T follicular helper cell (primary cell): Measurements from ENCODE around the gene NELL1.

Source experiments
- DNase-seq: peaks from one replicate; pipeline ENCODE4 v3.0.0-alpha.2; 2020; ENCODE audit warnings: low read depth

The NELL1 gene

DNA sequence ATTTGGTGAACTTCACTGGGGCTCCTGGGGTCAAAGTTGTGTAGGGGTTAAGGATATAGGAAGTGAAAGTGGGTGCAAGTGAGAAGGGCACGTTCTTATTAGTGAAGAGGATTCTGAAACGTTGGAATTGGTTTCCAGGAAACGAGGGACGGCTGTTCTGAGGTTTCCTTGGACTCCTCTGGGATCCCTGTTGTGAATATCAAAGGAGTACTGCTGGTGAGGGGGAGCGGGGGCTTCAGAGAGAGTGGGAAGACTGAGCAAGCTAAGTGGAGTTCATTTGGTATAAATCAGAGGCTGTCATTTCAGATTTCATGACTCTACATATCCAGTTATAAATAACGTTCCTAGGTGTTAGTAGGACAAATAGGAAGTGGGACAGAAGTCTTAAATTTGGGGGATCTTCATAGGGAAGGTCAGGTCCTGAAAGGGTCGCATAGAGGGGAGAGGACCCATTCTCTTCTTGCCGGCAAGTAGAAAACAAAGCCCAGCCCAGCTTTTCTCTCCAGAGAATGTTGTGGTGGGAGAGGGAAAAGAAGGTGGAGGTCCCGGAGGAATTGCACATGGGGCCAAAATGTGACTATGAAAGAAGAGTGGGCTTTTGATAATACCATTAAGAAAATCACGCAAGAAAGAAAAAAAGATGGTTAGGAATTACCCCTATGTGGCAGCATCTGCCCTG, 1.1 kb upstream of the NELL1 start:
- DNase-seq, result no peak

DNA sequence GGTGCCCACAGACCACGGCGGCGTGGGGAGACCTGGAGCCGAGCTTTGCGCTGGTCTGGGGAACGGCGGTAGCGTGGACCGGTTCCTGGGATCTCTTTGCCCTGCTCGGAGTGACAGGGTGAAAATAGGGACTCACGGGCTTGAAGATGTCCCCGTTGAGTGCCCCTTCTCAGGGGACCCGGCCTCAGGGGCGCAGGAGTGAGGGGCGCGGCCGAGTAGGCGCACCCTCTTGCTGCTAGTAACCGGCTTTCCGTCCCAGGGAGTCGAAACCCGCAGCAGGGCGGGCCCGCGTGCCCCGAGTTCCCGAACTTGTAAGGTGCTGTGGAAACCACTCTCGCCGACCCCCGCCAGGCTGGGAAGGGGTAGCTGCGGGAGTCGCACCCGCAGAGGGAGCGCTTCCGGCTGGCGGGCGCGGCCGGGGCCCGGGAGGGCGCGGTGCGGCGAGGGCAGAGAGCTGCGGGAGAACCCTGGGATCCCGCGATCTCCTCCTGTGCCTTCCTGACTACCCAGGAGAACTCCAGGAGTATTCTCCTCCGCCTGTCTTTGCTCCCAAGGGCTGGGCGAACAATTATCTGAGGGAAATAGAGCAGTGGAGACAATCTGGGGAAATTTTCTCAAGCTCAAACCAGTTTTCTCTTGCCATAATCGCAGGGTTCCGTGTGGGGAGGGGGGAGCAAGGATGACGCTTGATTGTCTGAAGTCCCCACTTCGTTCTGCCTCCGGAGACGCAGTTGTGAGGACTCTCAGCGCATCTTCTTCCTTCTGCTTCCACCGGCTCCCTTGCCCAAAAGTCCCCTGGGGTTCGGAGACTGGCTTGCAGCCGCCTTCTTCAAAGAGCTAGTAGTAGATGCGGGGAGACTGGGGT, 666 bp downstream of the NELL1 start:
- DNase-seq, result no peak

DNA sequence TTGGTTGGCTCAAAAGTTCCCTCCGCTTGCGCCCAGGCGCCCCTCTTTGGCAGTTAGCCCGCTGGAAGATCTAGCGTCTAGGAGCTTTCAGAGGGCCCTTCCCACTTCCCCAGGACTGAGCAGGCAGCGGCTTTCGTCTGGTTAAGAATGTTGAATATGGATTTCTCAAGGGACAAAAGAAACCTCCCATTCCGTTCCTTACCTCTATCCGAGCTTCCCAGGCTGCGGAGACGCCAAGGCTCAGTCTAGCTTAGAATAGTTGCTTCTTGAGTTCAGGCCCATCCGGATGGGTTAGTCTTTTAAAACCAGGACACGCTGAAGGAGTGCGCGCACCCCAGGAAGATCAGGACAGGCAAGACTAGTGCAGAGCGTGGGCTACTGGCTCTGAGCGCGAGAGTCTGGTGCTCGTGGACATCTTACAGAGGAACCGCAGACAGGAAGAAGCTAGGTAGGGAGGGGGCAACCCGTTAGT, 1.6 kb downstream of the NELL1 start:
- DNase-seq, result no peak

DNA sequence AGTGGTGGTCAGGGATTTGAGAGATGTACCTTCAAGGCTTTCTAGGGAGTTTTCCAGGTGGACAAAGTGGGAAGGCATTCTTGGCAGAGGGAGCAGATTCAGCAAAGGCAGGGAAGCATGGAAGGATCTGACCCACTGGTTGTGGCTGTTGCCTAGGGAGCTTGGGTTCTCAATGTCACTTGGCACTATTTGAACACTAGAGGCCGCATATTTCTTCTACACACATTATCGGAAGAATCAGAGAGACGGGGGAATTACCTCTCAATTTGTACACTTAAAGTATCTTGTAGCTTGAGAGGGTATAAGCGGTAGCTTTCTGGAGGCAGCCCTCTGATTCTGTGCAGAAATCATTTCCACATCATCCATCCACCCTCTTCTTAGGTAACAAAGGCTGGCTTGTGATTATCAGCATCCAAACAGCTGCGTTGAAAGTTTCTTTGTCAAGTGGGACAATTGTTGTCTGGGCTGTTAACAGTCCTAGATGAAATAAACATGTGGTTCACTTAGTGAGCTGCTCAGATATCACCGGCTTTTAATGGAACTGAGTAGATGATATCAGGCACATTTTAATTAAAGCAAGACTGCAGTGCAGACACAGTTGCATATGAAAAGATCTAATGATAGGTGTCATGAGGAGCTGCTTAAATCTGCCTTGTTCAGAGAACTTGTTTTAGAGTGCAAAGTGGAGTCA, 2.6 kb downstream of the NELL1 start:
- no peak for DNase-seq

DNA sequence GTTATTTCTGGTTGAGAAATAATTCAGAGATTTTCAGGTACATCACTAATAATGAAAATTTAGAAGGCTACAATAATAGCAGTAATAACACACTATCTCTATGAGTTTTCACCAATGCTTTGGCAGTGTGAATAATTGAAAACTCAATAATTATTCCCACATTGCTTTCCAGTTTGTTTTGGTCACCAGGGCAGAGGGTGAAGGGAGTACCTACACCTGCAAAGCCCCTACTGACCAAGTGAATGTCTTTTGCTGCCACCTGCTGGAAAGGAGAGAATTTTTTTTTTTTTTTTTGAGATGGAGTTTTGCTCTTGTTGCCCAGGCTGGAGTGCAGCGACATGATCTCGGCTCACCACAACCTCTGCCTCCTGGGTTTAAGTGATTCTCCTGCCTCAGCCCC, 3.2 kb downstream of the NELL1 start:
- DNase-seq, result no peak

DNA sequence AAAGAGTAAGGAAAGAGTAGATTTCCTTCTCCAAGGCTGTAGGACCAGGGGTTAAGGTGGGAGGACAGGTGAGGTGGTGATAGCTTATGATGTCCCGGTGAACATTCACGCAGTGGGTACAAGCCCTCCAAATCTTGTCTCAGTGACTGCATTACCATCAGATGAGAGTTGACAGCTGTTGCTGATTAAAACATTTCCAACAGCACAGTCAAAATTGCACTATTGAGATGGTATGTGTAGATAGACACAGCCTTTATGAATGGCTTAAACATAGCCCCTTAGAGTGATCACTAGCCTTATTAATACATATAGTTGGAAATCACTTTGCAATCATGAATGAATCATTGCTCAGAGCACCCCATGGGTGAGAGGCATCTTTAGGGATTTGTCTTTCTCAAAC, 7.3 kb downstream of the NELL1 start:
- no peak for DNase-seq

DNA sequence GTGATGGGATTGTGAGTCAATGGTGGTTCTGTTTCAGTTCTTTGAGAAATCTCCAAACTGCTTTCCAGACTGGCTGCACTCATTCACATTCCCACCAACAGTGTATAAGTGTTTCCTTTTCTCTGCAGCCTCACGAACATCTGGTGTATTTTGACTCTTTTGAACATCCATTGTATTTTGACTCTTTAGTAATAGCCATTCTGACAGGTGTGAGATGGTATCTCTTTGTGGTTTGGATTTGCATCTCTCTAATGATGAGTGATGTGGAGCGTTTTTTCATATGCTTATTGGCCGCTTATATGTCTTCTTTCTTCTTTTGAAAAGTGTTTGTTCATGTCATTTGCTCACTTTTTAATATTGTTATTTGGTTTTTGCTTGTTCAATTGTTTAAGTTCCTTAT, 19.4 kb downstream of the NELL1 start:
- DNase-seq, result no peak

DNA sequence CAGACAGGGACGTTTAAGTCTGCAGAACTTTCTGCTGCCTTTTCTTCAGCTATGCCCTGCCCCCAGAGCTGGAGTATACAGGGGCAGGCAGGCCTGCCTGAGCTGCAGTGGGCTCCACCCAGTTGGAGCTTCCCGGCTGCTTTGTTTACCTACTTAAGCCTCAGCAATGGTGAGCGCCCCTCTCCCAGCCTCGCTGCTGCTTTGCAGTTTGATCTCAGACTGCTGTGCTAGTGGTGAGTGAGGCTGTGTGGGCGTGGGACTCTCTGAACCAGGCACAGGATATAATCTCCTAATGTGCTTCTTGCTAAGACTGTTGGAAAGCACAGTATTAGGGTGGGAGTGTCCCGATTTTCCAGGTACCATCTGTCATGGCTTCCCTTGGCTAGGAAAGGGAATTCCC, 38.5 kb downstream of the NELL1 start:
- DNase-seq, result no peak

DNA sequence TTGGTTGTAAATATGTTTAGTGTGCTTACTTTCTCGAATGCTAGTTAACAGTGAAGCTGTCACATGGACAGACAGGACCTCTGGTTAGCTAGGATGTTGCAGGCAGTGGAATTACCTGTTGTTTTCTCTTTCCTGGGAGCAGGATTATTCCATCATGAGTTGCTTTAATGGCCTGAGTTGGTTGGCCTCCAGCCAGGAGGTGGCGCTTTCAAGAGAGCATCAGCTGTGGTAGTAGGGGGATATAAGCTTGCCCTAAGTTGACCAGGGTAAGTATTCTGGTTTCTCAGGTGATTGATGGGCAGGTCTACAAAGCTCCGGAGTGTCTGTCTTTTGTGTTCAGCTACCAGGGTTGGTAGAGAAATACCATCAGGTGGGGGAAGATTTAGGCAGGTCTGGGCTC, 43.5 kb downstream of the NELL1 start:
- DNase-seq, result no peak

DNA sequence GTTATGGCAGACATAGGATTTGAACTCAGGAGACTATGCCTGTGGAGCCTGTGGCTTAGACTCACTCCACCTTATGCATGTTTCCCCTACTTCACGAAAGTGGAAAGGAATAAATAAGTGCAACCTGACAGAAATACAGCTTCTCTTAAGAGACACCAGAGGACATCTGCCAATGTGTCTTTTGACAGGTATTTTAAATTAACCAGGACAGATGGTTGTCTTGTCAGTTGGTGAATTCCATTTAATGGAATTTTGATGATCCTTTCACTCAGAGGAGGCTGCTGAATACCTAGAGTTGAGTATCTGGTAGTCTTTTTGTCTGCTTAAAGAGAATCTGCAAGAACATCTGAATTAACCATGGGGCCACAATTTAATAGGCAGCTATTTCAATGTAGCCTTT, 46.1 kb downstream of the NELL1 start:
- no peak for DNase-seq

DNA sequence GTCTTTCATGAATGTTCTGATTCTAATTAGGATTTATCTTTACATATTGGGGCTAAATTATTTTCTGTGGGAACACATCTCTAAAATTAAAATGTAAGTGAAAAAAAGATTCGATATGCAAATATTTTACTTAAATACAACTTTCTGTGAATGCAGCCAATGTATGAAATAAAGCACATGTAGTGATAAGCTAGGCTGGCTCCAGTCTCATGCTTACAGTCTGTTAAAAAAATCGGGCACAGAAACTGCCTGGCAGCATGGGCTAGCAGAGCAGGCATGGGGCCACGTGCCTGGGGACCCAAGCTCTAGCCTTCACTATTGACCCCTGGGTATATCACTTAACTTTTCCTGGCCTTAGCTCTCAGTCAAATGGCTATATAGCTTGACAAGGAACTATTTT, 46.5 kb downstream of the NELL1 start:
- no peak for DNase-seq

DNA sequence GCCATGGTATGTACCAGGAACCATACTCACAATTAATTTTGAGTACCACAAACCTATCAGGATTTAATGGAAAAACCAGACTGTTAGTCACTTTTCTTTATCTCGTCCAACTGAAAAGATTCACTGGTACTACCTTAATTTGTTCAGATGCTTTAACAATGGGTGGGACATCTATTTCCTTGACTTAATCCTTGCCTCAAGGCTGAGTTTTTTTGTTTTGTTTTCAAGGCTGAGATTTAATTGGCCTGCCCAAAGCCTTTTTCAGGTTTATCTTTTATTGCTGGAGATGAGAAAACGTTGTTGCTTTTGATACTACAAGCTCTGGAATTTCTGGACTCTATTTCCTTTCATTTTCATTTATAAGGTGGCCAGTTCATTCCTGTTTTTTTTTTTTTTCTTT, 50.4 kb downstream of the NELL1 start:
- DNase-seq, result no peak

DNA sequence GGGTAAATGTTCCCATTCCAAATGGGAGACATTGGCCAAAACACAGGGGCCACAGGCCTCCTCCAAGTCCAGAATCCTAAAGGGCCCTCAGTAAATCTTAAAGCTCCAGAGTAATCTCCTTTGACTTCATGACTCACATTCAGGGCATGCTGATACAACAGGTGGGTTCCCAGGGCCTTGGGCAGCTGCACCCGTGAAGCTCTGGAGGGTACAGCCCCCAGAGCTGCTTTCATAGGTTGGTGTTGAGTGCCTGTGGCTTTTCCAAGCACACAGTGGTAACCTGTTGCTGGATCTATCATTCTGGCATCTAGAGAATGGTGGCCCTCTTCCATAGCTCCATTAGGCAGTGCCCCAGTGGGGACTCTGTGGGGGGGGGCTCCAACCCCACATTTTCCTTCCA, 54.0 kb downstream of the NELL1 start:
- DNase-seq, result no peak

DNA sequence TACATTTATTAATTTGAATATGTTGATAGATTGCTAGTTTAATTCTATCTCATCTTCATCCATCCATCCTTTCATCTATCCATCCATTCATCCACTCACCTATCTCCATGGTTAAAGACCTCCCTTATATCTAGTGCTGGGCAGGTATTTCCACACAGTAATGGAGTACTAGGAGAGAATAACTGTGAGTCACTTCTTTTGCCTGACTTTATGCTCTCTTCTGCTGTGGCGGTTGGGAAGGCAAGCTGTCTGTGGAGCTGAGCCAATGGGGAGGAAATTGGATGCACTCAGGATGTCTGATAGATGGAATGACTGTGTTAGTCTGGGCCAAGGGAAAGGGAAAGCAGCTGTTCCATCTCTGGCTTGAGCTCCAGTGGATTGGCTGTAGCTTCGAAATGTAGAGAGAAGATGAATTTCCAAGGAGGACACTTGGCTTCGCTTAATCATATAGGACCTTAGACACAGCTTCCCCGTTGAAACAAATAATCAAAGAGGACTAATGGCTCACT, 60.3 kb downstream of the NELL1 start:
- no peak for DNase-seq

DNA sequence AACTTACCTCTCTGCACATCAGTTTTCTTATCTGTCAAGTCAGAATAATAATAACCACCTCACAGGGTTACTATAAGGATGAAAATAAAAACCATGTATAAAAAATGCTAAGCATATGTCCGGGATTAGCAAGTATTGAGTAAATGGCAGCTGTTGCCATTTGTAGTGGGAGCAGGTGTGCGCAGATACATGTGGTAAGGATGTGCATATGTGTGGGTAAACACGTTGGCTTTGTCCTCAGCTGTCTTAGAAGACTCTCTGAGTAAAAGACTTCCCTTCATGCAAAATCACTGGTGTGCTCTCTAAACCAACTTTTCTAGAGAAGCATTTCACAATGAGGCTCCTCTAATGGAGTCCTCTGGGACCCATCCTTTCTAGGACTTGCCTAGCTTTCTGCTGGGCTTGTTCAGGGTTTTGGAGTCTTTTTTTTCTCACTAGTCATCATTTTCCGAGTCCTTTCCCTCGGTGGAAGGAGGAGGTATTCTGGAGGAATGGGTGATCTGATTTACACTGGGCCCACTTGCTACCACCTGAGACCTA, 62.4 kb downstream of the NELL1 start:
- DNase-seq, result no peak

DNA sequence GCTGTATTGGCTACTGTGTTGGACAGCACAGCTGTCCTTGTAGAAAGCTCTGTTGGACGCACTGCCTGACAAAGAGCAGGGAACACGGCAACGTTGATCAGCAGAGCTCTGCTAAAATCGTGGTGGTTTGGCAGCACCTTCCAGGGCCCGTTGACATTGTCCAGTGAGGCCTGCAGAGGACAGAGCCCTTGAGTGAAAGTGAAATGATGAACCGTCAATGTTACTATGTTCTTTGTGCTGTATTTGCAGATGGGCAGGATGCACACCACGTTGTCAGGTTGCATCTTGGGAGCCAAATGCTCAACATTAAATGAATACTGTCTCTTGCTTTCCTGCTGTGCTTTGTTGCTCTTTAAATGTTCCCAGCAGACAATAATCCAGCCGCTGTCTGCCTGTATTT, 69.7 kb downstream of the NELL1 start:
- DNase-seq, result no peak

DNA sequence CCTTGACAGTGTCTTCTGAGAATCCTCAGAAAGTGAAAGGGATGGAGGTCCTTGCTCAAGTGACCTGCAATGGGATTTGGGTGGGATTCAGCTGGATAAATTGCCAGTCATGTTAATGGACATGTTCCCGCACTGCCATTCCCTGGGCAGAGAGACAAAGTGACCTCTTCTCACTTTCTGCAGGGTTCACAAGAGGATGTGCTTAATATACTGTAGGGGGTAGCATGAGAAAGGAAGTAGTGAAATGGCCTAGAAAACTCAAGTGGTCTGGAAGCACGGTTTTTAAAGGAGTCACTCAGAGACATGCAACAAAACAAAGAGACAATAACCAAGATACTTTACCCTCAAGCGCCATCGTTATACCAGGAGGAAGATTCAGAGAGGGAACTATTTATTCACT, 70.2 kb downstream of the NELL1 start:
- no peak for DNase-seq

DNA sequence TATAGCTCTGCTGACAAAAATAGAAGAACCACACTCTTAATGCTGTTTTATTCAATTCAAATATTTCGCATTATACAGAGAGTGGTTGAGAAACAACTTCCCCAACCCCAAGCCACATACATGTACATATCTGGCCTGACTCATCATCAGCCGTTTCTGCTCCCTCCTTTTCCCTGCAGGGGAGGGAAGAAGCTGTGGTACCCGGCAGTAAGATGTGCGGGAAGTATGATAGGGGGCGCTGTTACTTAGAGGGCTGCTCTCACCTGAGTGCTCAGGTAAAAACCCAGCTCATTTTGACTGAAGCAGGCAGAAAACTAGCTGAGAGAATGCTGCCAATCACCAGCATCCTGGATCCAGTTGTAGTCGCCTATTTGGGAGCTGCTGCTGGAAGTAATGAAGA, 85.5 kb downstream of the NELL1 start:
- no peak for DNase-seq

DNA sequence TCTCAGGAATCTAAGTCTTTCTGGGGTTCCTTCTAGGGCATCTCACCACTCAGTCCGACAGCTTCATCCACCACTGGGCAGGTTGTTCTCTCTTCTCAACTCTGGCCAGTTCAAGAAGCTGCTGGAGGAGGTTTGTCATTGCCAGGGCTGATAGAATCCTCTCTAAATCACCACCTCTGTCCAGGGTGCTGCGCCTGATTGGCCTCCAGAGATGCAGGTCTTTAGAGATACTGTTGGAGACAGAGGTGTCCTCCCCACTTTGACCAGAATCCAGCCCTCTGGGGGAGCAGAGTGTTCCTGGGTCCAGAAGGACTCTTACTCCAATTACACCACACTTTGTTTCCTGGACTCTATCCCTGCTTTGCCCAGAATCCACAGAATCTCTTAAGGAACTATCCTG, 90.2 kb downstream of the NELL1 start:
- no peak for DNase-seq

DNA sequence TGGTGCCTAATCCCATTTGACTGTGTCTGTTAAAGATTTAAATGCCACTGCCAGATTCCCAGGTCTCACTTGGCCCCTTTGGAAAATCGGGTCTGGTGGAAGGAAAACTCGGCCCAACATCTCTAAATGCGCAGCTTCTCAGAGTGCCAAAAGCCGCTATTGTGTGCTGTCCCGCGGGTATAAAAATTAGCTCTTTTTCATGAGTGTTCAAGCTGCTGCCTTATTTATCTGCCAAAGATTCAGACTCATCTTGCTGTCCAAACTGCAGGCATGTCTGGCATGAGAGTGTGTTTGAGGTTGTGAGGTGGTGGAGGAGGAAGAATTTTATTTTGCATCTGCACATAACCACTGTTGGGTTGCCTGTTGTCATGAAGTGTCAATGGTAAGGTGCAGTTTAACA, 91.4 kb downstream of the NELL1 start:
- no peak for DNase-seq

DNA sequence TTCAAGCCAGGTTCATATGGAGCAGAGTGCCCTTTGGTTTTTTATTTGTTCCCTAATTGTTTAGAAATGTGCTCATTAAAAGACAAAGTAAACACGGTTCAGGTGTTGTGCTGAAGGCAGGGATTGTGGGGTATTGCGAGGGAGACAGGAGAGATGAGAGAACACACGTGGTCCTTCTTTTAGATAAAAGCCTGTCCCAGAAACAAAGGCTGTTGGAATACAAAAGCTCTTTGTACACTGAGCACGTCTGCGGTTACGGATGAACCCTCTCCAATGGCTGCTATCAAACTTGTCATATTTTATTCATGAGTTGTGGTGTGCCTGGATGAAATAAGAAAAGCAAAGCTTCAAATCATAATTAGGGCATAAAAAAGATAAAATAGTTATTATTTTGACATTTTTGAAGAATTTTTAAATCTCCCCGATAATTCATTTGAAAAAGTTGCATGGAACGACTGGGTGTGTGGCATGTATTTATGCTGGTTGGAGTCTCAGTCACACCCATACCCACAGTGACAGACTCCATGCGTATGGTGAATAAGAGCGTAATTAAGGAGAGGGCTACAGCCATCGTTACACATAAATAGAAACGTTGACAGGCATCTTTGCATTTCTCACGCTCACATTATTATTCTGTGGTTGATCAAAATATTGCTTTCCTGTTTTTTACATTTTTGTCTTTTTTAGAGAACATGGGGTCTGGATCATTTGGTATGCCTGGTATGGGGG, 92.9 kb downstream of the NELL1 start:
- DNase-seq, result no peak

DNA sequence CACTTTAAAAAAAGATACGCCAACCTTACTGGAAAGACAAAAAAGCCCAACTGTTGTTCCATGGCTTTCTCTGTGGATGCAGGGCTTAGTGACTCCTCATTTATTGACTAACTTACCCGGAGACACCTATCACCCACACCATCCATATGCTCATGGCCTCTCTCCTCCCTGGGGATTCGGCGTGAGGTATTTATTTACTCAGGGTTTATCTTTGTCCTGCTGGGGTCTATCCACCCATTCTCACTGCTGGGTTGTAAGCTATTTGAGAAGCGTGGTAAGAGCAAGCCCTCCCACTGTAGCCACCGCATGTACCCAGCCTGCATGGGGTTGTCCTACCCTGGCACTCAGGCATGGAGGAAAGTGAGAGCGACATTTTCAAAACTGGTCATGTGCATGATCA, 93.6 kb downstream of the NELL1 start:
- no peak for DNase-seq
